ENCODE measurements around the gene TPGS2. TPM values are rescaled to one million over a fixed set of nuclear protein-coding genes. Genes with fewer than 3 reads are reported as not detected.

TPGS2 gene
- total and polyA plus RNA-seq, 2 of the 8 experiments (the other 6 are each of a cell fraction or from before 2014, with no cell fraction given): 151 to 273 TPM

DNA sequence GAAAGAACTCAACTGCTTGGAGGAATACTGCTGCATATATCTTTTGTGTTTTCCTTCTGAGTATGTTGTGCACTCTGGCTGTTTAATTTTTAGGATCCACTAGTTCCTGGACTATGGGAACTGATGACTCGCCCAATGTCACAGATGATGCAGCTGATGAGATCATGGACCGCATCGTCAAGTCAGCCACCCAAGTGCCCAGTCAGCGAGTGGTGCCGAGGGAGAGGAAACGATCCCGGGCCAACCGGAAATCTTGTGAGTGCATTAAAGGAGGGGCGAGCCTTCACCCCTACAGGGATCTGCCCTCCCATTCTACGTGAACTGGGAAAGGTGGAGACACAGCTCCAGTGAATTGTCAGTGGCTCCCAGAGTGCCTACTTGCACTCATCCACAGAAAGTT, 59.6 kb downstream of the TPGS2 start:
- Histone ChIP-seq H3K9ac (replicated peaks in 1 of 4; ENCODE audit: extremely low read depth in 1 of 4, low read depth in 3 of 4, low read length in 3 of 4) (no peak overlapping the region), H2BK12ac (ENCODE audit: low read depth, low read length) (no peak overlapping the region), H2AK5ac (ENCODE audit: low read depth, low read length) (no peak overlapping the region), H2AFZ (ENCODE audit: low read length) (no peak overlapping the region), H3K36me3 (ENCODE audit: control insufficient read depth in 2 of 4, insufficient read depth in 4 of 4, low read length in 3 of 4) (no peaks in the 10 kb centered on the region), H2BK20ac (ENCODE audit: low read length) (no peak overlapping the region), H3K23ac (ENCODE audit: insufficient read length) (no peak overlapping the region), H3K79me2 (ENCODE audit: control insufficient read depth in 1 of 2, insufficient read depth in 2 of 2, low read length in 2 of 2) (no peaks in the 10 kb centered on the region), H3K18ac (ENCODE audit: extremely low read depth, low read length) (no peak overlapping the region), H3K27me3 (replicated peaks in 1 of 4; ENCODE audit: control insufficient read depth in 3 of 4, extremely low read depth in 1 of 4, insufficient read depth in 3 of 4, low read length in 3 of 4) (no peaks in the 10 kb centered on the region), H3K14ac (ENCODE audit: insufficient read length) (no peak overlapping the region), H4K5ac (ENCODE audit: insufficient read length, low read depth, low read length) (no peak overlapping the region), H3K79me1 (ENCODE audit: low read depth, low read length) (no peaks in the 10 kb centered on the region), H3K4ac (replicated peaks; ENCODE audit: insufficient read length, low read depth, low read length) (no peak overlapping the region), H2BK5ac (ENCODE audit: low read depth, low read length) (no peak overlapping the region), H3K4me1 (replicated peaks in 1 of 4; ENCODE audit: control insufficient read depth in 3 of 4, insufficient read depth in 4 of 4, low read length in 3 of 4) (no peaks in the 10 kb centered on the region), H2BK120ac (replicated peaks; ENCODE audit: low read depth, low read length) (no peak overlapping the region), H3K56ac (replicated peaks; ENCODE audit: insufficient read length, low read depth, low read length) (no peak overlapping the region), H3K9me3 (ENCODE audit: insufficient read depth in 2 of 2, low read depth in 1 of 2, low read length in 1 of 2) (no peaks in the 10 kb centered on the region), H3K4me2 (ENCODE audit: insufficient read depth in 1 of 2, low read depth in 2 of 2, low read length in 2 of 2) (no peak overlapping the region), H4K8ac (ENCODE audit: extremely low read depth, insufficient read depth, low read length) (no peak overlapping the region), H4K20me1 (replicated peaks in 1 of 2; ENCODE audit: control insufficient read depth in 1 of 2, insufficient read depth in 2 of 2, low read length in 2 of 2) (no peaks in the 10 kb centered on the region), H3K27ac (ENCODE audit: low read depth, low read length) (no peak overlapping the region), H4K91ac (replicated peaks; ENCODE audit: insufficient read length, low read length) (no peak overlapping the region), H2BK15ac (ENCODE audit: low read length) (no peak overlapping the region), H3K23me2 (ENCODE audit: low read depth, low read length) (peaks cover 2% of the 10 kb centered on the region; the same call in 1 of the 2 replicates), H3K4me3 (ENCODE audit: extremely low read depth in 1 of 4, insufficient read depth in 2 of 4, low read depth in 3 of 4, low read length in 4 of 4) (no peak overlapping the region)
- ChIA-PET CTCF (ENCODE audit: partially characterized antibody) (interaction anchor here (0.6 to 3.1 kb wide), 15 partner anchors 10 to 705 kb away, joined by 3 to 17 read pairs (median 4); no protein-coding TSS in a partner anchor), POLR2A (ENCODE audit: partially characterized antibody) (no interaction called here)
- 89% methylated on average over 10 of the region's 10 CpGs; no CpG with 5 or more reads in 1 of the 2 experiments for WGBS, 2 experiments (ENCODE audit: extremely low coverage in 1 of 2, insufficient coverage in 1 of 2, insufficient read length in 1 of 2, insufficient replicate concordance in 2 of 2, low coverage in 1 of 2, low lambda C conversion rate in 2 of 2, missing lambda C conversion rate in 1 of 2)
- no peak for TF ChIP-seq SP2 (IDR thresholded peaks at IDR 0.05; ENCODE audit: low read length)
- no peak for TF ChIP-seq CHD1 (IDR thresholded peaks at IDR 0.05; ENCODE audit: low read depth, low read length)
- TF ChIP-seq SRF (IDR thresholded peaks at IDR 0.05; ENCODE audit: low read depth, low read length): no peak
- no peak for TF ChIP-seq YY1 (IDR thresholded peaks at IDR 0.05; ENCODE audit: low read depth, low read length)
- TF ChIP-seq SIN3A (conservative IDR thresholded peaks at IDR 0.05 in 1 of 2, IDR thresholded peaks at IDR 0.05 in 1 of 2; ENCODE audit: low read depth in 1 of 2, low read length in 2 of 2): no peak
- TF ChIP-seq FOSL1 (IDR thresholded peaks at IDR 0.05; ENCODE audit: insufficient read depth, low read depth, low read length): no peak
- TF ChIP-seq CBX8 (IDR thresholded peaks at IDR 0.05; ENCODE audit: borderline replicate concordance, low read depth, low read length): no peak
- DNase-seq (ENCODE audit: low read depth in 1 of 2, low spot score in 2 of 2) (no peak), FAIRE-seq (no peak)

Measured in H1 (cell line).